ENCODE results near the gene TEKT4. TPM values are rescaled to one million over a fixed set of nuclear protein-coding genes. Genes with fewer than 3 reads are reported as not detected.
A peak's percentile ranks its signal among the peaks of the same experiment; 100 is the strongest.
"Not testable (repeated sequence)": the region's sequence is repeated elsewhere in the genome, so short reads cannot be mapped to it uniquely, and the experiment has no call there.

Gene TEKT4
- total RNA-seq, 1 experiment from 2014 or later, result not detected

GRCh38 chr2:94873362-94874276, 2.4 kb downstream of the TEKT4 start:
- H3K9me3 ChIP-seq, result no peaks in the 10 kb centered on the region
- peaks cover 9% of the 10 kb centered on the region for H3K27me3 ChIP-seq
- no peaks in the 10 kb centered on the region for H3K36me3 ChIP-seq
- H3K4me3 ChIP-seq, result no peak overlapping the region
- DNase-seq, result no peak

- Histone ChIP-seq H3K27me3 (peaks cover 9% of the 10 kb centered on the region), H3K9me3 (no peaks in the 10 kb centered on the region), H3K36me3 (no peaks in the 10 kb centered on the region), H3K4me3 (no peak overlapping the region)
- peak; percentile 60 for DNase-seq
These were observed 3.2 kb downstream of the TEKT4 start for GRCh38 chr2:94874277-94874997.

- no peaks in the 10 kb centered on the region for H3K9me3 ChIP-seq
- H3K4me3 ChIP-seq, result no peak overlapping the region
- peaks cover 9% of the 10 kb centered on the region for H3K27me3 ChIP-seq
- no peaks in the 10 kb centered on the region for H3K36me3 ChIP-seq
- DNase-seq, result no peak
These were observed 4.0 kb downstream of the TEKT4 start for GRCh38 chr2:94875064-94875819.

DNA sequence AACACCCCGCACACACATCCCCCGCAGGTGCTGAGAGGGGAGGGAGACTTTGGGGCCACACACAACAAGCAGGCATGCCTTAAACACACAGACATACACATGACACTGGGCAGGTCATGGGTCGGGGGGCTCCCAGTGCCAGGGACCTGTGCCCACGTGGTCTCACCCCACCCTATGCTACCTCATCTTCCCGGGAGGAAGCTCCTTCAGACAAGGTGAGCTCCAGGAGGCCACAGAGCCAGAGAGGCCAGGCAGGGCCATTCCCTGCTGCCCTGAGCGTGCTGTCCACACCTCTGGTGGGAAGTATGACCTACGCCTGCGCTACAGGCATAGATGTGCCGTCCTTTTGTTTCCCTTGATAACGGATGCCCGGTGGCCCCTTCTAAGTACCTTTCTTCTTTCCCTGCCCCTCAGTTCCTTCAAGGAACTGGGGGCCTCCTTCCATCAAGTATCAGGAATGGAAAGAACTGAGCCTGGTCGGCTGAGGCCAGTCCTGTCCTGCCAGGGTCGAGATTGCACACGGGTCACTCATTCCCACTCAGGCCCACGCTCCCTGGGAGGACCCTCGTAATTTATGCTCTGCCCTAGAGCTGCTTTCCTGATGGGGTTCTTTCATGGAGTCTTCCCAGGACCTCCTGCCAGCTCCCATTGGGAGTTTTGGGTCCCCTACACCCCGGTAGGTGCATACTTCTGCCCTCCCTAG, 4.7 kb downstream of the TEKT4 start:
- Histone ChIP-seq H3K36me3 (no peaks in the 10 kb centered on the region), H3K4me3 (no peak overlapping the region), H3K9me3 (no peaks in the 10 kb centered on the region), H3K27me3 (peaks cover 5% of the 10 kb centered on the region)
- no peak for DNase-seq

GRCh38 chr2:94876523-94876863, 5.3 kb downstream of the TEKT4 start:
- Histone ChIP-seq H3K9me3 (no peaks in the 10 kb centered on the region), H3K27me3 (peaks cover 4% of the 10 kb centered on the region), H3K36me3 (no peaks in the 10 kb centered on the region), H3K4me3 (no peak overlapping the region)
- DNase-seq, result no peak

DNA sequence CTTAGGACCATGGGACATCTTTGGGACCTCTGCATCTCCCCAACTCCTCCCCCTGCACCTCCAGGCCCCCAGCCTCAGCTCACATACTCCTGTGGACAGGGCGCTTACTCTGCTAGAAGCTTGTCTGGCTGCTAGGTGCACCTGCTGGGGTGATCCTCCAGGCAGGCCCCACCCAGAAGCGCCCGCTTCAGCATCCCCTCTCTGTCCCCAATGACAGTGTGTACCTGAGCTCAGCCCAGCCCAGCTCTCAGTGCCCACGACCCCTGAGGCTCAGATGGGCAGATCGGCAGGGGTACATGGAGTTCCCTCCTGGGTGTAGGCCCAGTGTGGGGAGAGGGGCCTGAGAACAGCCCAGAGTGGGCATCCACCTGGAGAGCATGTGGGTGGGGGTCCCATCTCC, 5.9 kb downstream of the TEKT4 start:
- H3K9me3 ChIP-seq, result no peaks in the 10 kb centered on the region
- H3K4me3 ChIP-seq, result no peak overlapping the region
- no peaks in the 10 kb centered on the region for H3K27me3 ChIP-seq
- no peaks in the 10 kb centered on the region for H3K36me3 ChIP-seq
- no peak for DNase-seq

GRCh38 chr2:94878575-94878974, 7.3 kb downstream of the TEKT4 start:
- H3K4me3 ChIP-seq, DNase-seq, H3K27me3 ChIP-seq, H3K36me3 ChIP-seq, H3K9me3 ChIP-seq: not testable (repeated sequence)

- Histone ChIP-seq H3K27me3 (no peaks in the 10 kb centered on the region), H3K4me3 (no peak overlapping the region), H3K9me3 (no peaks in the 10 kb centered on the region), H3K36me3 (no peaks in the 10 kb centered on the region)
- DNase-seq, result no peak
These were observed 8.2 kb downstream of the TEKT4 start for GRCh38 chr2:94879314-94879981.

DNA sequence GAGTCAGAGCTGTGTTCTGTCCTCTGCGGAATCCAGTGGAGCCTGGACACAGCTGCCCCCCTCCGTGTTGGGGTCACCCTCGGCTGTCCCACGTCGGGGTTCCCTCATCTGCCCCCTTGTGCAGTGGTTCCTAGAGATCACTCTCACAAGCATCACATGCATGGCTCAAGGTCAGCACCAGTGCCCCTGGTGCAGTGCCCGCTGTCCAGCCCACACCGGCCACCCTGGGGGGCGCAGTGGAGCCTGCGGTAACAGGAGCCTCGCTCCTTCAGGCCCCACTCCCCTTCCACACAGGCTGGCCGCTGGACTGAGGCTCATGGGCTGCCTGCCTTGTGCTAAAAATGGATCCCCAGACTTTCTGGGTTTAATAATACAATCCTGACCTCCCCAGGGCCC, 8.8 kb downstream of the TEKT4 start:
- Histone ChIP-seq H3K9me3 (no peaks in the 10 kb centered on the region), H3K4me3 (no peak overlapping the region), H3K36me3 (no peaks in the 10 kb centered on the region), H3K27me3 (no peaks in the 10 kb centered on the region; the same call in 1 of the 2 replicates)
- DNase-seq, result no peak

DNA sequence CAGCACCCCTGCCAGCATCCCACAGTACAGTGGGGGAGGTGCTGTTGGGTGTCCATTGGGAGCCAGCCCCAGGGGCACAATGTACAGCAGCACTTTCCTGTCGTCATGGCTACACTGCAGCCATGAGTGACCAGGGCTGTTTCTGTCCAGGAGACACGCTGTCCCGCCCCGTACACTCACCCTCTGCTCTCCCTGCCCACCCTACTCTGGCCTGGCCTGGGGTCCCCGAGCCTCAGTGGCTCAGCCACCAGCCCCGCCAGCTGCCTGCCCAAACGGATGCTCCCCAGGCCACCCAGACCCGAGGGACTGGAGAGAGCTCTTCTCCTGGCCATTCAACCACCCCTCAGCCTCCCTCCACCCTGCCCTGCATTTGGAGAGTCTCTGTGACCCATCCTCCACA, 9.3 kb downstream of the TEKT4 start:
- no peaks in the 10 kb centered on the region for H3K36me3 ChIP-seq
- DNase-seq, result no peak
- H3K9me3 ChIP-seq, result no peaks in the 10 kb centered on the region
- peaks cover 3% of the 10 kb centered on the region; the same call in 1 of the 2 replicates for H3K27me3 ChIP-seq
- no peak overlapping the region for H3K4me3 ChIP-seq

DNA sequence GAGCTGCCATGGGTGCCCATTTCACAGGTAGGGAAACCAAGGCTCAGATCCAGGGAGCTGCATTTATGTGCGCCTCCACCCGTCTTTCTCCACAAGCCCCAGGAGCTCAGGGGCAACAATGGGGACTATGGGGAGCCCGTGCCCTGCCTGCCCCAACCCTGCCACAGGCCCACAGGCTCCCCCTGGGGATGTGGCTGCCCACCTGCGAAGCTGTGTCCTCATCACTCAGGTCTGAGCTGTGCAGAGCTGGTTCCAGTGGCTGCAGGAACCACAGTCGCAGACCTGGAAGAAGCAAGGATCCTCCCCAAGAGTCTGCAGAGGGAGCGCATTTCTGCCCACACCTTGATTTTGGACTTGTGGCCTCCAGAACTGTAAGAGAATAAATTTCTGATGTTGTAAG, 9.8 kb downstream of the TEKT4 start:
- Histone ChIP-seq H3K4me3 (no peak overlapping the region), H3K9me3 (no peaks in the 10 kb centered on the region), H3K27me3 (peaks cover 3% of the 10 kb centered on the region; the same call in 1 of the 2 replicates), H3K36me3 (no peaks in the 10 kb centered on the region)
- no peak for DNase-seq

- H3K4me3 ChIP-seq, result no peak overlapping the region
- no peak for DNase-seq
- no peaks in the 10 kb centered on the region for H3K9me3 ChIP-seq
- peaks cover 14% of the 10 kb centered on the region for H3K27me3 ChIP-seq
- H3K36me3 ChIP-seq, result no peaks in the 10 kb centered on the region
These were observed 19.0 kb downstream of the TEKT4 start for GRCh38 chr2:94890234-94890633.

DNA sequence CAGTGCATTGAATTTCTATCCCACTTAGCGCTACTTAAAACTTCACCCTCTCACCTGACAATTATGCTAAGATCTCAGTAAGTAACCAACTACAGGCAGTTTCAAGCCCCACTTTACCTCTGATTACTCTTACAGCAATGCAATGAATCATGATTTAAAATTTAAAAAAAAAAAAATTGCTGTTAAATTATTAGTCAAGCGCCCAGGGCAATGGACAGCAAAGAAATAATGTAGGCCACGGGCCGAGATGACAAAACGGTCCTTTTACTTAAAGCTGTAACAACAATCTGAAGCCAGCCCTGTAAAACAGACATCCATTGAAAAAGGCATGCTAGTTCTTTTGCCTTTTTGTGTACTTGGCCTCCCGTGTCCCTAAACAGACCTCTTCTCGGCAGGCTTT, 24.0 kb downstream of the TEKT4 start:
- not testable (repeated sequence) for H3K9me3 ChIP-seq, H3K27me3 ChIP-seq, H3K36me3 ChIP-seq, DNase-seq, H3K4me3 ChIP-seq

DNA sequence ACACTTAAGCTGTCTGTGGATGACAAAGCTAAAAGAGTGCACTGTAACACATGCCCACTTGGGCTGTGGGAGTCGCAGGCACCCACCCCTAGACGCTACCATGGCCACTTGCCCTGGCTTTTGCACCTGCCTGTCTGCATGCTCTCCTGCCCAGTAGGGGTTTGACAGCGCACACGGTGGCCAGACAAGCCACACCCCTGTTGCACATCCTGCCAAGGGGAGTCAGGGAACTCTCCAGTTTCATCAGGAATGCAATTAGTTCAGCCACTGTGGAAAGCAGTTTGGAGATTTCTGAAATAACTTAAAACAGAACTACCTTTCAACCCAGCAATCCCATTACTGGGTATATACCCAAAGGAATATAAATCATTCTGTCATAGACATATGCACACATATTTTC, 35.7 kb downstream of the TEKT4 start:
- peak; percentile 2 for DNase-seq
- not testable (repeated sequence) for H3K36me3 ChIP-seq, H3K9me3 ChIP-seq, H3K4me3 ChIP-seq, H3K27me3 ChIP-seq

GRCh38 chr2:94923196-94923595, 52.0 kb downstream of the TEKT4 start:
- H3K27me3 ChIP-seq, result no peaks in the 10 kb centered on the region
- no peaks in the 10 kb centered on the region for H3K36me3 ChIP-seq
- DNase-seq, result peak; percentile 26
- no peak overlapping the region for H3K4me3 ChIP-seq
- H3K9me3 ChIP-seq, result no peaks in the 10 kb centered on the region

- H3K27me3 ChIP-seq, DNase-seq, H3K36me3 ChIP-seq, H3K9me3 ChIP-seq, H3K4me3 ChIP-seq: not testable (repeated sequence)
These were observed 53.8 kb downstream of the TEKT4 start for GRCh38 chr2:94924999-94925398.

All from MG63 (cell line).